Peyer's patch (tissue), 4 donors: Measurements from ENCODE around the gene CAMSAP1. TPM values are rescaled to one million over a fixed set of nuclear protein-coding genes. Genes with fewer than 3 reads are reported as not detected.

Experiments
- DNase-seq, 3 donors: peaks; one replicate each; pipeline ENCODE4 v3.0.0-alpha.2; 2017 to 2019
- H3K27ac ChIP-seq, 4 donors: fragments of 200-600 bp; sonication (generic); one replicate each; pipeline ENCODE4 v1.5.1; 2016 to 2019
- H3K27me3 ChIP-seq, 2 donors: fragments of 200-600 bp; sonication (generic); one replicate each; pipeline ENCODE4 v1.5.1; 2019
- H3K36me3 ChIP-seq, 3 donors: fragments of 200-600 bp; sonication (generic); one replicate each; pipeline ENCODE4 v1.5.1; 2016 to 2019
- H3K4me1 ChIP-seq, 4 donors: fragments of 200-600 bp; sonication (generic); one replicate each; pipeline ENCODE4 v1.5.1; 2016 to 2019
- H3K4me3 ChIP-seq, 4 donors: fragments of 200-600 bp; sonication (generic); 1 replicate in 3 of 4; 2 replicates in 1 of 4; pipeline ENCODE4 v1.5.1; 2016 to 2019; ENCODE audit warnings: mild to moderate bottlenecking in 1 of 4
- H3K9me3 ChIP-seq, 4 donors: fragments of 200-600 bp; sonication (generic); one replicate each; pipeline ENCODE4 v1.5.1; 2016 to 2019; ENCODE audit warnings: mild to moderate bottlenecking in 1 of 4
- CTCF ChIP-seq, 6 experiments: fragments of 450-650 bp in 4 of 6; fragments of 200-600 bp in 2 of 6; sonication (generic) in 1 of 6; IDR thresholded peaks; one replicate each; pipeline ENCODE4 v1.5.1; 2017 to 2019; ENCODE audit warnings: antibody characterized with exemption in 6 of 6, mild to moderate bottlenecking in 3 of 6, moderate library complexity in 1 of 6
- POLR2A ChIP-seq, 2 donors: fragments of 450-650 bp; IDR thresholded peaks; one replicate each; pipeline ENCODE4 v1.5.1; 2017; ENCODE audit warnings: antibody characterized with exemption in 2 of 2, mild to moderate bottlenecking in 2 of 2, moderate library complexity in 2 of 2
- total RNA-seq, 4 donors: library from RNA; depleted of rRNA; stranded (reverse); fragments of >200 nt; gene quantifications; one replicate each; pipeline ENCODE4 v1.1.0, GENCODE V29; 2016

The CAMSAP1 gene
- total RNA-seq, 4 donors from 2014 or later = 21.0 to 30.5 (median 24.2) TPM

DNA sequence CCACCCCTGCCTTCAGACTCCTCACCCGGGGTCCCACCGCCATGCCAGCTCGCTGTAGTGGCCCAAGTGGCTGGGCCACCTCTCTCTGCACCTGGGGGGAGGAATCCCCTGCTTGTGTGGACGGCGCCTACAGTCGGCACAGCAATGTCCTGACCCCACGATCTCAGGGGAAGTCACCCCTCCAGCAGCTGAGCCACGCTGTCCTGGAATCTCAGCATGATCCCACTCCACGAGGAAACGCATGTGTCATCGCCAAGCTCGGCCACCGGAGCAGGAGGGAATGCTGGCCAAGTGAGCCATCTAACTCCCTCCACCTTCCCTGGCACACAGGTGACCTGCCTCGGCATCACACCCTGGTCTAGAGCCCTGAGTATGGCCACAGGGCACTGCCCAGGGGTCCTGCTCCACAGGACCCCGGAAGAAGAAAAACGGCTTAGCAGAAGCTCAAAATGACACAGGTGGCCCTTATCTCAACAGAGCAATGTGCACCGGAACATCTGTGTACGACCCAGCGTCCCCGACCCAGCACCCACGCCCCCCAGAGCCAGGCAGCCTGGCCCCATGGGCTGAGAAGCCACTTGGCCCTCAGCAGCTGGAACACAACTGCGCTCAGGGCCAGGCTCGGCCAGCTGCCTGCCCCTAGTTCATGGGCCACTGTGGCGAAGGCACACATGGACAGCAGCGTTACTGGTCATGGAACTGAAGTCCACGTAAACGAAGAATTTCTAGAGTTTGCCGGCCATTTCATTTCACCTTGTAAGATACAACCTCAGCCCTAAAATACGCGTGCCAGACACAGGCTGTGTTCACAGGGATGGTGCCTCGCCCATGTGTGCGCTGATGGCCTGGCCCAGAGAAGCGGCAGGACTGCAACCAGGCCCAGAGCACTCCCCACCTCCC, 23.4 kb upstream of the CAMSAP1 start:
- H3K27me3 ChIP-seq = no peaks in the 10 kb centered on the region
- no peak overlapping the region for H3K27ac ChIP-seq
- TF ChIP-seq POLR2A (IDR thresholded peaks at IDR 0.05) = no peak
- no peak for TF ChIP-seq CTCF (IDR thresholded peaks at IDR 0.05)
- H3K4me3 ChIP-seq = no peak overlapping the region
- no peaks in the 10 kb centered on the region for H3K9me3 ChIP-seq
- H3K4me1 ChIP-seq = no peaks in the 10 kb centered on the region
- peaks cover 0 to 50% (median 0%) of the 10 kb centered on the region in 3 donors for H3K36me3 ChIP-seq
- DNase-seq = no peak

DNA sequence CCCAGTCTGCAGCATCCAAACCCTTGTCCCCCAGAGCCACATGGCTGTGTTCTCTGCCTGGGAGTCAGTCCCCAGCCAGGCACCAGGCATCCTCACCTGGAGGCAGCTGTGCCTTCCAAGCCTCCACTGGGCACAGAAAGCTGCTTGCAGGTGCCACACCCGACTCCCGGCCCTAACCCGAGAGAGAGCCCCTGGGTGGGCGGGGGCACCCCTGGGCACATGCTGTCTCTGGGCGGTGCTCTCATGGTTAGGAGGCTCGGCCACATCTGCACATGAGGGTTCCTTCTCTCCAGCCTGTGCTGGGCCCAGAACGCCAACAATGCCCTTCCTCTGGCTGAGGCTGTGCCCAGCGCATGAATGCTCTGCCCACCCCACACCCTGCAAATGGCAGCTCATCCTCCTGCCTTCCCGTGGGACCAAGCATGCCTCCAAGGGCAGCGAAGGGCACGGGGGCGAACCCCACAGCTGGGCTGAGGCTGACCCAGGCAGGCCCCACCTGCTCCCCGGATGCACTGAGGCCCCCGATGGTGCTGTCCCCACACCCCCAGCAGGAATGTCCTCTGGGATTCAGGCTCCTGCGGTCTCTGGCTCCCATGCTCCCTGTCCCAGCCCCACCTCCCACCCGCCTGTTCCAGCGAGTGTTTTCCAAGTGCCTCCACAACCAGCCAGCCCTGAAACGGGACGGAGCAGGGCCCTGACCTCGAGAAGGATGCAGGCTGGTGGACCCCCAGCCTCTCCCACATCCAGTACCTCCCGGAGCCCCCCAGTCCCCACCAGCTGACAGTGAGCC, 22.5 kb upstream of the CAMSAP1 start:
- Histone ChIP-seq H3K27ac (no peak overlapping the region), H3K36me3 (peaks cover 0 to 42% (median 0%) of the 10 kb centered on the region in 3 donors), H3K9me3 (no peaks in the 10 kb centered on the region), H3K4me1 (no peaks in the 10 kb centered on the region), H3K4me3 (no peak overlapping the region), H3K27me3 (no peaks in the 10 kb centered on the region)
- TF ChIP-seq POLR2A (IDR thresholded peaks at IDR 0.05) = no peak
- no peak for TF ChIP-seq CTCF (IDR thresholded peaks at IDR 0.05)
- peak in 1 of 3 donors; percentile 42 for DNase-seq

DNA sequence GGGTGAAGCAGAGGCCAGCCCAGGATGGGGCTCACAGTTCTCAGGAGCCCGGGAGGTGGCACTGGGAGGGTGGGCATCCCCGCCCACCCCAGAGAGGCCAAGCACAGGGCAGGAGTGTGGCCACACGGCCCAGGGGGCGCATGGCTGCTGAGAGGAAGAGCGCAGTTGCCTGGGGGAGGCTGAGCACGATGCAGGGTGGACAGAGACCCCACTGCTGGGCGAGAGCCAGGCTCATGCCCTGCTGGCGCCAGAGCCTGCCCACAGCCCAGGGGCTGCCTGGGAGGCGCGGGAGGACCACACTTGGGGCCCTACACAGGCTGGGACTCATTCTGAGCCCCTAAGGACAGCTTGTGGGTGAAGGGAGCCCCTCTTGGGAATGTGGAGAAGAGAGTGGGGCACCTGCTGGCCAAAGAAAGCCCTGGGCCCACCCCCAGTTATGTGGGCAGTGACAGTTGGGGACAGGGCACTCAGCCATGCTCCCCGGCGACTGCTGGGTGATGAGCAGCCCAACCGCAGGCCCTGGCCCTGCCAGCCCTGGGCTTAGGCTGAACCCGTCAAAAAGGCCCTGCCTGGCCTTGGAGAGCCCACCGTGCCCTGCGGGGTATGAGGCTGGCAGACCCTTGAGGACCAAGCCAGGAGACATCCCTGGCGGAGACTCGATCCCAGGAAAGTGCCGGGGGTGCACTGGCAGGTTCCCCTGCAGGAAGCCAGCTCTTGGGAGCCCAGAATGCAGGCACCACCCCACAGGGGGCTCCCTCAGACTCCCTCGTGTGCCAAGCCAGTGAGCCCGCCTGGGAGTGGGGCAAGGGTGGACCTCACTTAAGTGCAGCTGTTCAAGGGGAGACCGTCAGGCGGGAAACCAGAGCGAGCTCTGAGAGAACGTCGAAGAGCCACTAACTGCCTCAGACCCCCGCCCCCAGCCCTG, 21.6 kb upstream of the CAMSAP1 start:
- Histone ChIP-seq H3K9me3 (no peaks in the 10 kb centered on the region), H3K4me1 (no peaks in the 10 kb centered on the region), H3K36me3 (peaks cover 0 to 34% (median 0%) of the 10 kb centered on the region in 3 donors), H3K27ac (no peak overlapping the region), H3K4me3 (no peak overlapping the region), H3K27me3 (no peaks in the 10 kb centered on the region)
- no peak for DNase-seq
- TF ChIP-seq POLR2A (IDR thresholded peaks at IDR 0.05) (no peak), CTCF (IDR thresholded peaks at IDR 0.05) (no peak)

- Histone ChIP-seq H3K4me1 (no peaks in the 10 kb centered on the region), H3K27me3 (no peaks in the 10 kb centered on the region), H3K36me3 (peaks cover 0 to 26% (median 0%) of the 10 kb centered on the region in 3 donors), H3K4me3 (no peak overlapping the region), H3K27ac (no peak overlapping the region), H3K9me3 (no peaks in the 10 kb centered on the region)
- no peak for TF ChIP-seq CTCF (IDR thresholded peaks at IDR 0.05)
- peak in 1 of 3 donors; percentile 43 for DNase-seq
Observed at GRCh38 chr9:135928074-135928730, 20.9 kb upstream of the CAMSAP1 start.
